ENCODE results near the gene CPSF3.

DNA sequence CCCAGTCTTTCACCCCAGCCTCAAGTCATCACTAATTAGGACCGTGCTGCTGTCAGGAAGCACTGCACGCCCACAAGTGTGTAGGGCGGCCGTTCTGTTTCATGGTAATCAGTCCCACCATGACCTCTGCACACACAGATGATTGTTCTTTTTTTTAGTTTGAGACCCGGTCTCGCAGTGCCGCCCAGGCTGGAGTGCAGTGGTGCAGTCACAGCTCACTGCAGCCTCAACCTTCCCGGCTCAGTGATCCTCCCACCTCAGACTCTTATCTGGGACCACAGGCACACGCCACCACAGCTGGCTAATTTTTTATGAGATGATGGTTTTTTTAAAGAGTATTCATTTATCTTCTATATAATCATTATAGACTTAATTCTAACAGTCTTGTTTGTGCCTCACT lies 49.1 kb downstream of the CPSF3 start:
- TF ChIP-seq, protein P1, sequence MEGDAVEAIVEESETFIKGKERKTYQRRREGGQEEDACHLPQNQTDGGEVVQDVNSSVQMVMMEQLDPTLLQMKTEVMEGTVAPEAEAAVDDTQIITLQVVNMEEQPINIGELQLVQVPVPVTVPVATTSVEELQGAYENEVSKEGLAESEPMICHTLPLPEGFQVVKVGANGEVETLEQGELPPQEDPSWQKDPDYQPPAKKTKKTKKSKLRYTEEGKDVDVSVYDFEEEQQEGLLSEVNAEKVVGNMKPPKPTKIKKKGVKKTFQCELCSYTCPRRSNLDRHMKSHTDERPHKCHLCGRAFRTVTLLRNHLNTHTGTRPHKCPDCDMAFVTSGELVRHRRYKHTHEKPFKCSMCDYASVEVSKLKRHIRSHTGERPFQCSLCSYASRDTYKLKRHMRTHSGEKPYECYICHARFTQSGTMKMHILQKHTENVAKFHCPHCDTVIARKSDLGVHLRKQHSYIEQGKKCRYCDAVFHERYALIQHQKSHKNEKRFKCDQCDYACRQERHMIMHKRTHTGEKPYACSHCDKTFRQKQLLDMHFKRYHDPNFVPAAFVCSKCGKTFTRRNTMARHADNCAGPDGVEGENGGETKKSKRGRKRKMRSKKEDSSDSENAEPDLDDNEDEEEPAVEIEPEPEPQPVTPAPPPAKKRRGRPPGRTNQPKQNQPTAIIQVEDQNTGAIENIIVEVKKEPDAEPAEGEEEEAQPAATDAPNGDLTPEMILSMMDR (IDR thresholded peaks at IDR 0.05; ENCODE audit: control extremely low read depth in 1 of 3, insufficient read depth in 1 of 3, low read depth in 1 of 3, low read length in 3 of 3) = no peak
- TF ChIP-seq RBBP5 (IDR thresholded peaks at IDR 0.05; ENCODE audit: borderline replicate concordance, low read depth, low read length) (no peak), EZH2 (IDR thresholded peaks at IDR 0.05; ENCODE audit: low read depth, low read length, severe bottlenecking) (no peak), GABPA (IDR thresholded peaks at IDR 0.05; ENCODE audit: borderline replicate concordance, insufficient read depth, low read length) (no peak), CTBP2 (IDR thresholded peaks at IDR 0.05; ENCODE audit: borderline replicate concordance, insufficient read depth, insufficient read length, low read length) (no peak), BRCA1 (IDR thresholded peaks at IDR 0.05; ENCODE audit: low read depth, low read length) (no peak), POLR2A (IDR thresholded peaks at IDR 0.05; ENCODE audit: control extremely low read depth in 1 of 2, low read depth in 2 of 2, low read length in 2 of 2) (no peak), POLR2AphosphoS5 (IDR thresholded peaks at IDR 0.05; ENCODE audit: low read depth, low read length) (no peak)
